OCI-LY3 (cell line): ENCODE measurements around the gene TMEM161B.

Experiments
- H2AFZ ChIP-seq: fragments of 200-600, 300-600 bp; shearing (Covaris generic); 2 replicates; pipeline ENCODE4 v1.6.0; 2014; ENCODE audit warnings: antibody characterized with exemption, low read depth, low read length
- H3K27ac ChIP-seq: fragments of 200-600, 300-600 bp; sonication (generic); 2 replicates; pipeline ENCODE4 v1.5.1; 2014; ENCODE audit warnings: mild to moderate bottlenecking, low read length, moderate library complexity, mixed read lengths
- H3K27me3 ChIP-seq: fragments of 200-600, 300-600 bp; sonication (generic); 2 replicates; pipeline ENCODE4 v1.6.1; 2014; ENCODE audit warnings: low read depth, low read length, mixed read lengths
- H3K36me3 ChIP-seq: fragments of 200-600, 300-600 bp; sonication (generic); replicated peaks from 2 replicates; pipeline ENCODE3; 2014; ENCODE audit warnings: low read depth, low read length, mixed read lengths
- H3K4me1 ChIP-seq: fragments of 300-600, 200-600 bp; sonication (generic); 2 replicates; pipeline ENCODE4 v1.6.1; 2014; ENCODE audit warnings: low read length, mixed read lengths
- H3K4me2 ChIP-seq: fragments of 200-600, 300-600 bp; sonication (generic); 2 replicates; pipeline ENCODE4 v1.6.1; 2014; ENCODE audit warnings: low read length, mixed read lengths
- H3K4me3 ChIP-seq: fragments of 300-600, 200-600 bp; sonication (generic); 2 replicates; pipeline ENCODE4 v1.5.1; 2014; ENCODE audit warnings: antibody characterized with exemption, mild to moderate bottlenecking, low read length, moderate library complexity
- H3K79me2 ChIP-seq: fragments of 300-600, 200-600 bp; shearing (Covaris generic); 2 replicates; pipeline ENCODE4 v1.6.1; 2014; ENCODE audit warnings: mild to moderate bottlenecking, low read length, mixed read lengths
- H3K9ac ChIP-seq: fragments of 300-600, 200-600 bp; shearing (Covaris generic); 2 replicates; pipeline ENCODE4 v1.6.0; 2014; ENCODE audit warnings: mild to moderate bottlenecking, low read length, moderate library complexity
- H3K9me3 ChIP-seq: fragments of 200-600, 300-600 bp; shearing (Covaris generic); 2 replicates; pipeline ENCODE4 v1.6.1; 2014; ENCODE audit warnings: low read length, mixed read lengths; ENCODE audit not compliant: insufficient read depth
- H4K20me1 ChIP-seq: fragments of 200-600, 300-600 bp; sonication (generic); 2 replicates; pipeline ENCODE4 v1.6.1; 2016; ENCODE audit warnings: low read length, mixed read lengths; ENCODE audit not compliant: insufficient read depth
- CTCF ChIP-seq: fragments of 200-600, 300-600 bp; sonication (generic); IDR thresholded peaks from 2 replicates; pipeline ENCODE4 v1.5.1; 2014; ENCODE audit warnings: antibody characterized with exemption, low read length, low read depth
- EZH2phosphoT487 ChIP-seq: fragments of 200-600 bp; shearing (Covaris generic); IDR thresholded peaks from 2 replicates; pipeline ENCODE4 v1.6.1; 2018; ENCODE audit warnings: antibody characterized with exemption, mixed run types, low read depth

The TMEM161B gene

GRCh38 chr5:88258636-88259035 is 10.0 kb downstream of the TMEM161B start:
- H3K27me3 ChIP-seq: no peaks in the 10 kb centered on the region
- 0 out of 2 replicates have a peak, but pooled peaks cover 2% of the 10 kb centered on the region for H4K20me1 ChIP-seq
- no peak overlapping the region for H3K27ac ChIP-seq
- H3K4me1 ChIP-seq: peaks cover 6% of the 10 kb centered on the region
- peaks cover 93% of the 10 kb centered on the region for H3K79me2 ChIP-seq
- H3K9me3 ChIP-seq: no peaks in the 10 kb centered on the region
- H2AFZ ChIP-seq: no peak overlapping the region
- H3K36me3 ChIP-seq: peaks cover 4% of the 10 kb centered on the region
- H3K9ac ChIP-seq: no peak overlapping the region
- no peak overlapping the region for H3K4me3 ChIP-seq
- no peak overlapping the region for H3K4me2 ChIP-seq
- TF ChIP-seq EZH2phosphoT487 (no peak), CTCF (no peak)

GRCh38 chr5:88256872-88257271 is 11.8 kb downstream of the TMEM161B start:
- Histone ChIP-seq H3K27me3 (no peaks in the 10 kb centered on the region), H3K79me2 (peaks cover 91% of the 10 kb centered on the region), H3K4me1 (peaks cover 6% of the 10 kb centered on the region), H3K36me3 (peaks cover 11% of the 10 kb centered on the region), H3K9ac (no peak overlapping the region), H3K4me2 (no peak overlapping the region), H4K20me1 (0 out of 2 replicates have a peak, but pooled peaks cover 2% of the 10 kb centered on the region), H3K9me3 (no peaks in the 10 kb centered on the region), H3K4me3 (no peak overlapping the region), H3K27ac (no peak overlapping the region), H2AFZ (no peak overlapping the region)
- TF ChIP-seq EZH2phosphoT487: no peak
- no peak for TF ChIP-seq CTCF

GRCh38 chr5:88256037-88256436 is 12.6 kb downstream of the TMEM161B start:
- H3K79me2 ChIP-seq: peaks cover 87% of the 10 kb centered on the region

GRCh38 chr5:88254320-88254719 is 14.3 kb downstream of the TMEM161B start:
- Histone ChIP-seq H3K79me2 (peaks cover 87% of the 10 kb centered on the region), H3K4me2 (no peak overlapping the region), H3K4me1 (peaks cover 22% of the 10 kb centered on the region)

More at GRCh38 chr5:88256037-88256436, 12.6 kb downstream of the TMEM161B start:
- H3K9ac ChIP-seq: no peak overlapping the region
- H3K27ac ChIP-seq: no peak overlapping the region
- H3K4me1 ChIP-seq: peaks cover 14% of the 10 kb centered on the region
- no peak overlapping the region for H2AFZ ChIP-seq
- no peak overlapping the region for H3K4me2 ChIP-seq
- H3K36me3 ChIP-seq: peaks cover 11% of the 10 kb centered on the region
- no peak for TF ChIP-seq CTCF
- no peak for TF ChIP-seq EZH2phosphoT487
- H4K20me1 ChIP-seq: no peaks in the 10 kb centered on the region
- no peaks in the 10 kb centered on the region for H3K9me3 ChIP-seq
- no peaks in the 10 kb centered on the region for H3K27me3 ChIP-seq
- H3K4me3 ChIP-seq: no peak overlapping the region

More at GRCh38 chr5:88254320-88254719, 14.3 kb downstream of the TMEM161B start:
- no peaks in the 10 kb centered on the region for H3K27me3 ChIP-seq
- no peak for TF ChIP-seq CTCF
- TF ChIP-seq EZH2phosphoT487: no peak
- H3K9me3 ChIP-seq: no peaks in the 10 kb centered on the region
- H3K36me3 ChIP-seq: peaks cover 11% of the 10 kb centered on the region
- H3K27ac ChIP-seq: no peak overlapping the region
- no peak overlapping the region for H2AFZ ChIP-seq
- no peak overlapping the region for H3K9ac ChIP-seq
- H3K4me3 ChIP-seq: no peak overlapping the region
- H4K20me1 ChIP-seq: no peaks in the 10 kb centered on the region
